IMR-90 (cell line): ENCODE data around the gene TNKS2.

Experiments used
- BHLHE40 ChIP-seq: fragments of 150-350 bp; IDR thresholded peaks from 2 replicates; pipeline ENCODE4 v1.6.1; 2016; ENCODE audit warnings: mild to moderate bottlenecking, low read depth, low read length
- CEBPB ChIP-seq: IDR thresholded peaks from 2 replicates; pipeline ENCODE4 v1.6.1; 2012; ENCODE audit warnings: low read depth, low read length, improper control_type of control experiment
- CTCF ChIP-seq: conservative IDR thresholded peaks from 2 replicates; pipeline ENCODE4 v1.5.1; 2012; ENCODE audit warnings: mild to moderate bottlenecking, low read depth, low read length, improper control_type of control experiment
- ELK1 ChIP-seq: fragments of 150-350 bp; IDR thresholded peaks from 2 replicates; pipeline ENCODE4 v1.6.1; 2016; ENCODE audit warnings: low read depth, mild to moderate bottlenecking, low read length, moderate library complexity, borderline replicate concordance
- FOS ChIP-seq: fragments of 150-350 bp; IDR thresholded peaks from 2 replicates; pipeline ENCODE4 v1.6.1; 2016; ENCODE audit warnings: low read depth, low read length
- MAFK ChIP-seq: IDR thresholded peaks from 2 replicates; pipeline ENCODE4 v1.6.1; 2012; ENCODE audit warnings: low read depth, low read length, improper control_type of control experiment
- MAZ ChIP-seq: IDR thresholded peaks from 2 replicates; pipeline ENCODE4 v1.6.1; 2012; ENCODE audit warnings: low read depth, mild to moderate bottlenecking, low read length, improper control_type of control experiment, moderate library complexity, borderline replicate concordance
- MXI1 ChIP-seq: IDR thresholded peaks from 2 replicates; pipeline ENCODE4 v1.6.1; 2012; ENCODE audit warnings: low read depth, mild to moderate bottlenecking, low read length, moderate library complexity, borderline replicate concordance
- POLR2A ChIP-seq: IDR thresholded peaks from 2 replicates; pipeline ENCODE4 v1.6.1; 2012; ENCODE audit warnings: mild to moderate bottlenecking, low read depth, low read length
- RAD21 ChIP-seq: IDR thresholded peaks from 2 replicates; pipeline ENCODE4 v1.6.1; 2012; ENCODE audit warnings: low read length, improper control_type of control experiment
- RCOR1 ChIP-seq: IDR thresholded peaks from 2 replicates; pipeline ENCODE4 v1.6.1; 2012; ENCODE audit warnings: mild to moderate bottlenecking, low read length, improper control_type of control experiment; ENCODE audit not compliant: insufficient replicate concordance
- RFX5 ChIP-seq: IDR thresholded peaks from 2 replicates; pipeline ENCODE4 v1.8.0; 2012; ENCODE audit warnings: low read depth, mild to moderate bottlenecking, low read length, moderate library complexity
- SMC3 ChIP-seq: fragments of 150-350 bp; IDR thresholded peaks from 2 replicates; pipeline ENCODE4 v1.6.1; 2016; ENCODE audit warnings: low read depth, mild to moderate bottlenecking, antibody characterized with exemption, low read length, moderate library complexity
- USF2 ChIP-seq: fragments of 150-350 bp; IDR thresholded peaks from 2 replicates; pipeline ENCODE4 v1.6.1; 2017; ENCODE audit warnings: mild to moderate bottlenecking, antibody characterized with exemption, low read length, low read depth

GRCh38 chr10:91776266-91776665, 22.0 kb upstream of the TNKS2 start:
- TF ChIP-seq RCOR1 (no peak), CTCF (no peak), ELK1 (no peak), RAD21 (no peak), POLR2A (no peak), MAFK (no peak), USF2 (no peak), CEBPB (no peak), MXI1 (no peak), MAZ (no peak), FOS (no peak), SMC3 (no peak), RFX5 (no peak), BHLHE40 (no peak)
